GM12878 (cell line): ENCODE results near the gene TXNIP. TPM values are rescaled to one million over a fixed set of nuclear protein-coding genes. Genes with fewer than 3 reads are reported as not detected.

Experiments used
- ASH2L ChIP-seq: fragments of 300-600, 200-600 bp; sonication (generic); IDR thresholded peaks from 2 replicates; pipeline ENCODE4 v1.6.1; 2017; ENCODE audit warnings: low read depth, mild to moderate bottlenecking, borderline replicate concordance
- BRCA1 ChIP-seq: IDR thresholded peaks from 2 replicates; pipeline ENCODE4 v1.6.1; 2011; ENCODE audit warnings: low read depth, low read length, improper control_type of control experiment
- CBX5 ChIP-seq: sonication (generic); IDR thresholded peaks from 2 replicates; pipeline ENCODE4 v1.6.1; 2016; ENCODE audit warnings: low read depth, moderate library complexity, mild to moderate bottlenecking, inconsistent platforms
- MTA2 ChIP-seq: fragments of 450-650 bp; IDR thresholded peaks from 2 replicates; pipeline ENCODE4 v1.6.1; 2016; ENCODE audit warnings: low read depth, mild to moderate bottlenecking, moderate library complexity
- MYC ChIP-seq: IDR thresholded peaks from 2 replicates; pipeline ENCODE4 v1.6.1; 2011; ENCODE audit warnings: mild to moderate bottlenecking, low read length, moderate library complexity, inconsistent platforms; ENCODE audit not compliant: insufficient read depth, insufficient replicate concordance, insufficient read length, severe bottlenecking
- PAX5 ChIP-seq: IDR thresholded peaks from 2 replicates; pipeline ENCODE4 v1.6.1; 2011; ENCODE audit warnings: low read depth, low read length, borderline replicate concordance
- RAD21 ChIP-seq: IDR thresholded peaks from 2 replicates; pipeline ENCODE4 v1.6.1; 2011; ENCODE audit warnings: mild to moderate bottlenecking, low read depth, low read length, moderate library complexity; ENCODE audit not compliant: insufficient read depth
- RB1 ChIP-seq: fragments of 450-650 bp; formaldehyde crosslinking; IDR thresholded peaks from 2 replicates; pipeline ENCODE4 v1.6.1; 2017; ENCODE audit warnings: mild to moderate bottlenecking, borderline replicate concordance
- RCOR1 ChIP-seq: conservative IDR thresholded peaks from 2 replicates; pipeline ENCODE4 v1.6.1; 2012; ENCODE audit warnings: low read depth, low read length, improper control_type of control experiment
- SMARCA5 ChIP-seq: fragments of 450-650 bp; IDR thresholded peaks from 2 replicates; pipeline ENCODE4 v1.6.1; 2017; ENCODE audit warnings: mild to moderate bottlenecking
- polyA plus RNA-seq, 11 experiments: library from polyadenylated mRNA; depleted of rRNA in 4 of 11; unstranded in 6 of 11; stranded (reverse) in 5 of 11; fragments of >200 nt; fragmentation: Nextera tagmentation in 4 of 11; fragmentation: Illumina TruSeq in 1 of 11; extraction: Ambion mirVana in 4 of 11; extraction: Trizol in 1 of 11; gene quantifications; 1 replicate in 1 of 11; 2 replicates in 10 of 11; pipeline versions ENCODE4 v1.2.1 to v1.2.3, GENCODE V29; 2011 to 2016; ENCODE audit warnings: inconsistent platforms in 2 of 11, missing spikeins in 2 of 11, low read depth in 1 of 11
- total RNA-seq, 4 experiments: library from RNA; depleted of rRNA in 3 of 4; stranded (reverse); fragments of >200 nt in 3 of 4; fragmentation: Illumina TruSeq in 1 of 4; extraction: Trizol in 1 of 4; gene quantifications; 2 replicates each; pipeline versions ENCODE4 v1.2.1 to v1.2.3, GENCODE V29; 2013 to 2021
- TF ChIP-seq, protein P1 (sequence below): fragments of 450-650 bp; IDR thresholded peaks from 2 replicates; pipeline ENCODE4 v1.6.1; 2017; ENCODE audit warnings: mild to moderate bottlenecking, moderate library complexity
- TF ChIP-seq, protein P2 (sequence below): IDR thresholded peaks from 2 replicates; pipeline ENCODE4 v1.6.1; 2012; ENCODE audit warnings: low read depth, low read length, improper control_type of control experiment
- TF ChIP-seq, protein P3 (sequence below): fragments of 450-650 bp; IDR thresholded peaks from 2 replicates; pipeline ENCODE4 v1.6.1; 2016; ENCODE audit warnings: mild to moderate bottlenecking, moderate library complexity, borderline replicate concordance
- TF ChIP-seq, protein P4 (sequence below): IDR thresholded peaks from 2 replicates; pipeline ENCODE4 v1.6.1; 2012; ENCODE audit warnings: low read depth, low read length, improper control_type of control experiment
- TF ChIP-seq, protein P5 (sequence below): IDR thresholded peaks from 2 replicates; pipeline ENCODE4 v1.6.1; 2011; ENCODE audit warnings: low read depth, mild to moderate bottlenecking, low read length, moderate library complexity, borderline replicate concordance; ENCODE audit errors: extremely low read depth
- TF ChIP-seq, protein P6 (sequence below): fragments of 450-650 bp; IDR thresholded peaks from 2 replicates; pipeline ENCODE4 v1.6.1; 2017; ENCODE audit warnings: mild to moderate bottlenecking

The TXNIP gene
- total and polyA plus RNA-seq, 10 of the 15 experiments (the other 5 are each of a cell fraction or from before 2014, with no cell fraction given): 48.7 to 133 (median 107) TPM

DNA sequence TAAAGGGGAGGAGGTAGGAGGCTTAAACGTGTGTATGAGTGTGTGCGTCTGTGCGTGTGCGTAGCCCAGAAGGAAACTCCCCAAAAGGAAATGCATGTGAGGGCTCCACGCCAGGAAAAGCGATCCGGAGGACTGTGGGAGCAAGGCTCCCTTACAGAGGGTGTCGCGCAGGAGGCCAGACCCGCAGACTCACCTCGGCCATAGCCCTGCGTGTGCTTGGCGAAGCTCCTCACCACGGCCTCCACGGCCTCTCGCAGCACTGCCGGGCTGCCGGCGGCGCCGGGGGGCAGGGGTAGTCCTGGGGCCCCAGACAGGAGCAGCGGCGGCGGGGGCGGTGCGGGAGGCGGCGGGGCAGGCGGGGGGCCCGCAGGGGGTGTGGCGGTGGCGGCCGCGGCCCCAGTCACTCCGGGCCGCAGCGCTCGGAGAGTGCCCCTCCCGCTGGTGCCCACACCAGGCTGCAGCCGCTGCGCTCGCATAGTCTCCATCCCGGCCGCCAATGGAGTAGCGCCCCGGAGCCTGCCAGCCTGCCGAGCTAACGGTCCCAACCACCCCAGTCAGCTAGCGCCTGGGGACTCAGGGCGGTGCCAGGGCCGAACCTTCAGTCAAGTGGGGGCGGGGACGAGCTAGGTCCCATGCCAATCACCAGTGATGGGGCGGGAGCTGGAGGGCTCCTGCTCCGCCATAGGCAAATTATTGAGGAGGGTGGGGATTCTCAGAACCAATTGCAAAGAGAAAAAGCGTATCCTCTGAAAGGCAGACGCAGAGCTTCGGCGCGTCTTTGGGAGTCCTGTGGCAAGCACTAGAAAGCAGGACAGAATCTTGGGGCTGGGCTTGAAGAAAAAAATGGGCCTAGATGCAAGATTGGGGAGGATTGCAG, 38.7 kb downstream of the TXNIP start, which contains the start of gene LIX1L (continued):
- 0 out of 2 replicates have a peak, but pooled peaks have one; percentile 36 for TF ChIP-seq RB1
- TF ChIP-seq PAX5: no peak
- TF ChIP-seq SMARCA5: no peak
- no peak for TF ChIP-seq RCOR1
- no peak for TF ChIP-seq MTA2
- TF ChIP-seq BRCA1: no peak
- TF ChIP-seq MYC: no peak
- TF ChIP-seq, protein P1, sequence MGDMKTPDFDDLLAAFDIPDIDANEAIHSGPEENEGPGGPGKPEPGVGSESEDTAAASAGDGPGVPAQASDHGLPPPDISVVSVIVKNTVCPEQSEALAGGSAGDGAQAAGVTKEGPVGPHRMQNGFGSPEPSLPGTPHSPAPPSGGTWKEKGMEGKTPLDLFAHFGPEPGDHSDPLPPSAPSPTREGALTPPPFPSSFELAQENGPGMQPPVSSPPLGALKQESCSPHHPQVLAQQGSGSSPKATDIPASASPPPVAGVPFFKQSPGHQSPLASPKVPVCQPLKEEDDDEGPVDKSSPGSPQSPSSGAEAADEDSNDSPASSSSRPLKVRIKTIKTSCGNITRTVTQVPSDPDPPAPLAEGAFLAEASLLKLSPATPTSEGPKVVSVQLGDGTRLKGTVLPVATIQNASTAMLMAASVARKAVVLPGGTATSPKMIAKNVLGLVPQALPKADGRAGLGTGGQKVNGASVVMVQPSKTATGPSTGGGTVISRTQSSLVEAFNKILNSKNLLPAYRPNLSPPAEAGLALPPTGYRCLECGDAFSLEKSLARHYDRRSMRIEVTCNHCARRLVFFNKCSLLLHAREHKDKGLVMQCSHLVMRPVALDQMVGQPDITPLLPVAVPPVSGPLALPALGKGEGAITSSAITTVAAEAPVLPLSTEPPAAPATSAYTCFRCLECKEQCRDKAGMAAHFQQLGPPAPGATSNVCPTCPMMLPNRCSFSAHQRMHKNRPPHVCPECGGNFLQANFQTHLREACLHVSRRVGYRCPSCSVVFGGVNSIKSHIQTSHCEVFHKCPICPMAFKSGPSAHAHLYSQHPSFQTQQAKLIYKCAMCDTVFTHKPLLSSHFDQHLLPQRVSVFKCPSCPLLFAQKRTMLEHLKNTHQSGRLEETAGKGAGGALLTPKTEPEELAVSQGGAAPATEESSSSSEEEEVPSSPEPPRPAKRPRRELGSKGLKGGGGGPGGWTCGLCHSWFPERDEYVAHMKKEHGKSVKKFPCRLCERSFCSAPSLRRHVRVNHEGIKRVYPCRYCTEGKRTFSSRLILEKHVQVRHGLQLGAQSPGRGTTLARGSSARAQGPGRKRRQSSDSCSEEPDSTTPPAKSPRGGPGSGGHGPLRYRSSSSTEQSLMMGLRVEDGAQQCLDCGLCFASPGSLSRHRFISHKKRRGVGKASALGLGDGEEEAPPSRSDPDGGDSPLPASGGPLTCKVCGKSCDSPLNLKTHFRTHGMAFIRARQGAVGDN: 0 out of 2 replicates have a peak, but pooled peaks have one; percentile 46
- TF ChIP-seq, protein P2, sequence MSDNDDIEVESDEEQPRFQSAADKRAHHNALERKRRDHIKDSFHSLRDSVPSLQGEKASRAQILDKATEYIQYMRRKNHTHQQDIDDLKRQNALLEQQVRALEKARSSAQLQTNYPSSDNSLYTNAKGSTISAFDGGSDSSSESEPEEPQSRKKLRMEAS: no peak
- TF ChIP-seq, protein P3, sequence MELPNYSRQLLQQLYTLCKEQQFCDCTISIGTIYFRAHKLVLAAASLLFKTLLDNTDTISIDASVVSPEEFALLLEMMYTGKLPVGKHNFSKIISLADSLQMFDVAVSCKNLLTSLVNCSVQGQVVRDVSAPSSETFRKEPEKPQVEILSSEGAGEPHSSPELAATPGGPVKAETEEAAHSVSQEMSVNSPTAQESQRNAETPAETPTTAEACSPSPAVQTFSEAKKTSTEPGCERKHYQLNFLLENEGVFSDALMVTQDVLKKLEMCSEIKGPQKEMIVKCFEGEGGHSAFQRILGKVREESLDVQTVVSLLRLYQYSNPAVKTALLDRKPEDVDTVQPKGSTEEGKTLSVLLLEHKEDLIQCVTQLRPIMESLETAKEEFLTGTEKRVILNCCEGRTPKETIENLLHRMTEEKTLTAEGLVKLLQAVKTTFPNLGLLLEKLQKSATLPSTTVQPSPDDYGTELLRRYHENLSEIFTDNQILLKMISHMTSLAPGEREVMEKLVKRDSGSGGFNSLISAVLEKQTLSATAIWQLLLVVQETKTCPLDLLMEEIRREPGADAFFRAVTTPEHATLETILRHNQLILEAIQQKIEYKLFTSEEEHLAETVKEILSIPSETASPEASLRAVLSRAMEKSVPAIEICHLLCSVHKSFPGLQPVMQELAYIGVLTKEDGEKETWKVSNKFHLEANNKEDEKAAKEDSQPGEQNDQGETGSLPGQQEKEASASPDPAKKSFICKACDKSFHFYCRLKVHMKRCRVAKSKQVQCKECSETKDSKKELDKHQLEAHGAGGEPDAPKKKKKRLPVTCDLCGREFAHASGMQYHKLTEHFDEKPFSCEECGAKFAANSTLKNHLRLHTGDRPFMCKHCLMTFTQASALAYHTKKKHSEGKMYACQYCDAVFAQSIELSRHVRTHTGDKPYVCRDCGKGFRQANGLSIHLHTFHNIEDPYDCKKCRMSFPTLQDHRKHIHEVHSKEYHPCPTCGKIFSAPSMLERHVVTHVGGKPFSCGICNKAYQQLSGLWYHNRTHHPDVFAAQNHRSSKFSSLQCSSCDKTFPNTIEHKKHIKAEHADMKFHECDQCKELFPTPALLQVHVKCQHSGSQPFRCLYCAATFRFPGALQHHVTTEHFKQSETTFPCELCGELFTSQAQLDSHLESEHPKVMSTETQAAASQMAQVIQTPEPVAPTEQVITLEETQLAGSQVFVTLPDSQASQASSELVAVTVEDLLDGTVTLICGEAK: no peak
- no peak for TF ChIP-seq ASH2L
- TF ChIP-seq CBX5: no peak
- TF ChIP-seq, protein P4, sequence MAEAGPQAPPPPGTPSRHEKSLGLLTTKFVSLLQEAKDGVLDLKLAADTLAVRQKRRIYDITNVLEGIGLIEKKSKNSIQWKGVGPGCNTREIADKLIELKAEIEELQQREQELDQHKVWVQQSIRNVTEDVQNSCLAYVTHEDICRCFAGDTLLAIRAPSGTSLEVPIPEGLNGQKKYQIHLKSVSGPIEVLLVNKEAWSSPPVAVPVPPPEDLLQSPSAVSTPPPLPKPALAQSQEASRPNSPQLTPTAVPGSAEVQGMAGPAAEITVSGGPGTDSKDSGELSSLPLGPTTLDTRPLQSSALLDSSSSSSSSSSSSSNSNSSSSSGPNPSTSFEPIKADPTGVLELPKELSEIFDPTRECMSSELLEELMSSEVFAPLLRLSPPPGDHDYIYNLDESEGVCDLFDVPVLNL: no peak
- no peak for TF ChIP-seq RAD21
- TF ChIP-seq, protein P5, sequence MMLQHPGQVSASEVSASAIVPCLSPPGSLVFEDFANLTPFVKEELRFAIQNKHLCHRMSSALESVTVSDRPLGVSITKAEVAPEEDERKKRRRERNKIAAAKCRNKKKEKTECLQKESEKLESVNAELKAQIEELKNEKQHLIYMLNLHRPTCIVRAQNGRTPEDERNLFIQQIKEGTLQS: no peak
- TF ChIP-seq, protein P6, sequence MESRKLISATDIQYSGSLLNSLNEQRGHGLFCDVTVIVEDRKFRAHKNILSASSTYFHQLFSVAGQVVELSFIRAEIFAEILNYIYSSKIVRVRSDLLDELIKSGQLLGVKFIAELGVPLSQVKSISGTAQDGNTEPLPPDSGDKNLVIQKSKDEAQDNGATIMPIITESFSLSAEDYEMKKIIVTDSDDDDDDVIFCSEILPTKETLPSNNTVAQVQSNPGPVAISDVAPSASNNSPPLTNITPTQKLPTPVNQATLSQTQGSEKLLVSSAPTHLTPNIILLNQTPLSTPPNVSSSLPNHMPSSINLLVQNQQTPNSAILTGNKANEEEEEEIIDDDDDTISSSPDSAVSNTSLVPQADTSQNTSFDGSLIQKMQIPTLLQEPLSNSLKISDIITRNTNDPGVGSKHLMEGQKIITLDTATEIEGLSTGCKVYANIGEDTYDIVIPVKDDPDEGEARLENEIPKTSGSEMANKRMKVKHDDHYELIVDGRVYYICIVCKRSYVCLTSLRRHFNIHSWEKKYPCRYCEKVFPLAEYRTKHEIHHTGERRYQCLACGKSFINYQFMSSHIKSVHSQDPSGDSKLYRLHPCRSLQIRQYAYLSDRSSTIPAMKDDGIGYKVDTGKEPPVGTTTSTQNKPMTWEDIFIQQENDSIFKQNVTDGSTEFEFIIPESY: no peak
